GM04504 (cell line): ENCODE results near the gene UXS1.
"Not testable (repeated sequence)": the region's sequence is repeated elsewhere in the genome, so short reads cannot be mapped to it uniquely, and the experiment has no call there.

Experiments used
- DNase-seq: peaks from one replicate; pipeline ENCODE4 v3.0.0-alpha.2; 2012; ENCODE audit warnings: low read depth

Gene UXS1

GRCh38 chr2:106193977-106194778, at the start of gene UXS1:
Gene UXS1, minus strand, starts transcription at chr2:106194301. Its CDS starts 60 bp downstream, at chr2:106194241.
- peak; percentile 93 for DNase-seq

DNA sequence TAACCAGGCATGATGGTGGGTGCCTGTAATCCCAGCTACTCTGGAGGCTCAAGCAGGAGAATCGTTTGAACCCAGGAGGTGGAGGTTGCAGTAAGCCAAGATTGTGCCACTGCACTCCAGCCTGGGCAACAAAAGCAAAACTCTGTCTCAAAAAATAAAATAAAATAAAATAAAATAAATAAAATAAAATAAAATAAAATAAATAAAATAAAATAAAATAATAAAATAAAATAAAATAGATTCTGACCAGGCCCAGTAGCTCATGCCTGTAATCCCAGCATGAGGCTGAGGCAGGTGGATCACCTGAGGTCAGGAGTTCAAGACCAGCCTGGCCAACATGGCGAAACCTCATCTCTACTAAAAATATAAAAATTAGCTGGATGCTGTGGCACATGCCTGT, 45.4 kb upstream of the UXS1 start:
- not testable (repeated sequence) for DNase-seq

- not testable (repeated sequence) for DNase-seq
Measured at GRCh38 chr2:106235392-106235791, 41.3 kb upstream of the UXS1 start.

DNA sequence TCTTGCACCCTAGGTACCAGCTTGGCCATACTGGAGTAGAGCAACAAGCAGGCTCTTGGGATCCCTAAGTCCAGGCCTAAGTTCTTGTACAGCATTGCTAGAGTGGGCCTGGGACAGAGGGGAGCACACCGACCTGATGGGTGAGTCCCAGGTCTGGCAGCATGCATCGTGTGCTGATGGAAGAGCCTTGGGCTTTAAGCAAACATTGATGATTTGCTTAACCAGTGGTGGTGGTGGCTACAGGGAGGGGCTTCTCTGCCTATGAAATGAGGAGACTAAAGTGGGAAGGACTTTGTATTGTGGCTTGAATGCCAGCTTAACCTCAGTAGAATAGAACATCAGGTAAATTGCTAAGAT, 39.2 kb upstream of the UXS1 start:
- DNase-seq: no peak

GRCh38 chr2:106232638-106233349, 38.7 kb upstream of the UXS1 start:
- no peak for DNase-seq

DNA sequence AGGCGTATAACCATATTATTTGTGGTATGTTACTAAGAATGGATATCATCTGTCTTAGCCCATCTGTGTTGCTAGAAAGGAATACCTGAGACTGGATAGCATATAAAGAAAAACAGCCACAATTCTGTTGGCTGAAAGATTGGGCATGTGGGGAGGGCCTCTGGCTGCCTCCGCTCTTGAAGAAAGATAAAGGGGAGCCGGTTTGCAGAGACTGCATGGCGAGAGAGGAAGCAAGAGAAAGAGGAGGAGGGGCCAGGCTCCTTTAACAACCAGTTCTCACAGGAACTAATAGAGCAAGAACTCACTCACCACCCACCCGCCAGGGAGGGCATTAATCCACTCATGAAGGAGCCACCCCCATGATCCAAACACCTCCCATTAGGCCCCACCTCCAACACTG, 29.2 kb upstream of the UXS1 start:
- DNase-seq: no peak

DNA sequence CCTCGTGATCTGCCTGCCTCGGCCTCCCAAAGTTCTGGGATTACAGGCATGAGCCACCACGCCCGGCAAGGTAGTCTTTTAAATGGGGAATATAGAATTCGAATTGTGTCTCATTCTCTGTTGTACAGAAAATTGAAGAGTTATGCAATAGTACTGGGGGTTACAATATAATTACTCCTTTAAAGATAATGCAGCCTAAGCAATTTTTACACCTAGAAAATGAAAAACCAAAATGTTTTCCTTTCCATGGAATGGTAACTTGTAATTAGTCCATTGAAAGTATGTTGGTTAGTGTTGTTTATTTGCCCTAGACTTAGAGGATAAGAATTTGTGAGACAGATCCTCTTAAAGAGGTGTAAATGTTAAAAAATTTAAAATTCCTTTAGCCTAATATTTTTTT, 28.0 kb upstream of the UXS1 start:
- DNase-seq: not testable (repeated sequence)

GRCh38 chr2:106219813-106220212, 25.7 kb upstream of the UXS1 start:
- DNase-seq: no peak

DNA sequence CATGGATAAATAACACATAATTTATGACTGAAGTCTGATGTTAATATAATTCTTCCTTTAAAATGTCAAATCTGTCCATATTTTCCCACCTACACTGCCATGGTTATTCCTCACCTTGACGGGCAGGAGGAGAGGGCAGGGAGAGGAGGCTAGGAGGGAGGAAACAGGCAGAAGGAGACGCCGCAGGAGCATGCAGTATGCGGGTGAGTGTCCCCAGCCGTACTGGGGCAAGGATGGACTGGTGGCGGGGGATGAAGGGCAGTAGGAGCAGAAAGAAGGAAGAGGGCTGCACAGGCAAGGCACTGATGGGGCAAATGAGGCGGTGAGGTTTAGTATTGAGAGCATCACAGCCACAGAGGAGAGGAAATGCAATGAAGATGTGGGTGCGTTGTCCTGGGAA, 25.1 kb upstream of the UXS1 start:
- not testable (repeated sequence) for DNase-seq

- DNase-seq: no peak
Measured at GRCh38 chr2:106208874-106209273, 14.8 kb upstream of the UXS1 start.

DNA sequence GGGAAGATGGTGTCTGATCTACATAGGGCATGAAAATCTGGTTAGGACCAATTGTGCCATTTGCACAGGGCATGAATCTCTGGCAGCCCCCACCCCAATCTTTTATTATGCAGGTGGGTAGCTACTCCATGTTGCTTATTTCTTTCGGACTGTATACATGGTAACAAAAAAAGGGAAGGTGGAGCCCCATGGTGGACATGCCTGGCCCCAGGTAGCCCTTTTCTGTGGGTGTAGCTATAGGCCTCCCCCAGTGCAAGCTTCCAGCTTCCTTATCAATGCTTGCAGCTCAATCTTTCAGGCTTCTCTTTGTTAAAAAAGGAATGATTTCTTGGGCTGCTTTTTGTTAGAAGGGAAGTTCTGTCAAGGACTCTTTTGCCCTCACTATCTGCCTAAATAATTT, 14.3 kb upstream of the UXS1 start:
- no peak for DNase-seq

- no peak for DNase-seq
Measured at GRCh38 chr2:106207246-106207645, 13.1 kb upstream of the UXS1 start.

GRCh38 chr2:106205488-106205887, 11.4 kb upstream of the UXS1 start:
- no peak for DNase-seq

- DNase-seq: not testable (repeated sequence)
Measured at GRCh38 chr2:106204551-106204950, 10.4 kb upstream of the UXS1 start.

GRCh38 chr2:106201661-106202060, 7.6 kb upstream of the UXS1 start:
- no peak for DNase-seq

DNA sequence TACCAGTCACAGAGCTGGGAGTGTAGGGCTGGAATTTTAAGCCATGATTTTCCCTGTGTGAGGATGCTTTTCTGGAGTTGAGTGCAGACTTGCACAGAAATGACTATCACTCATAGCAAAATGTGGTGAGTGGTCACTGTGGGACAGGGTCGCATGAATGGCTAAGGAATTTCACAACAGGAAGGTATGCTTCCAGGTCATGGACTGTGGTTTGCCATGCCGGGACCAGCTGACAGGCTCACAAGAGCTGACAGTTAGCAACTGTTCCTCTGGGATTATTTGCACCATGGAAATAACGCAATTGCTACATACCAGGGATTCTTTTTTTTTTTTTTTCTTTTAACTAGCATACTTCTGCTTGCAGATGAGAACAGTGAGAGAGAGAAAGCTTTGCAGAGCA, 3.8 kb upstream of the UXS1 start:
- DNase-seq: peak; percentile 90

GRCh38 chr2:106195981-106196380, 1.9 kb upstream of the UXS1 start:
- DNase-seq: no peak

GRCh38 chr2:106195456-106195855, 1.4 kb upstream of the UXS1 start:
- no peak for DNase-seq

GRCh38 chr2:106193690-106193976, 468 bp downstream of the UXS1 start:
- no peak for DNase-seq

DNA sequence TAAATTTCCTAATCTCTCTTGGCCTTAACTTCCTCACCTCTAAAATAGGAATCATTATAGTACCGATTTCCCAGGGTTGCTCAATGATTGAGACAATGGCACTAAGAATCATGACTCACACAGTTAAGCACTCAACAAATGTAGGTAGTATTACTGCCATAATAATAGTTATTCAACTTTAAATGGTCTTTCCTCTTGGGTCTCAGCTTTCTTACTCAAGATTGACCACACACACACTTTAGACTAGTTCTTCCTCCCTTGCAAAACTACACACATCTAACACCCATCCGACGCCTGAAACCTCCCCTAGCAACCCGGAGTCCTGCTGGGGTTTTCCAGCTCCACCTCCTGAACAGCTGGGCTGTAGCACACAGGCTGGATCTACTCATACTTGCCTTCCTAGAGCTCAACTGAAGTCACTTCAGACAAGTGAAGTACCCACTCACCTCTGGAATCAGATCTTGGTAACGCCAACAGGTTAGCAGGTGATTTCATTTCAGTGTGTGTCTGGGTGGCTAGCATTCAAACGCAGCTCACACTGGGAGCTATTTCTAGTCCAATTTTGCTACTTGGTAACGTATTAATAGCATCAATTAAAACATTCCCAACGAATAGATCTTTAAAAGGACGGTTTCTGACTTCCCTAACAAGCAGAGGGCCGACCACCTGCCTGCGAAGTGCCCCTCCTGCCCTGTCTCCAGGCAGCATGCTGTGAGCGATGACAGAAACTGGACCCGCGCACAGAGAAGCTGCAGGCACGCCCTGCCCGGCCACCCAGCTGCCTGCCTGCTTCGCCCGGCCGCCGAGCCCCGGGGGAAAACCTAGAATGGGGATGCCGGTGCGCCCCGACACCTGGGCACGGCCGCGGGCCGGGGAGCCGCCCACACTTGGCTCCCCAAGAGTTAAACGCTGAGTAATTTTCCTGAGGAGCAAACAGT, 1.1 kb downstream of the UXS1 start:
- peak; percentile 77 for DNase-seq

DNA sequence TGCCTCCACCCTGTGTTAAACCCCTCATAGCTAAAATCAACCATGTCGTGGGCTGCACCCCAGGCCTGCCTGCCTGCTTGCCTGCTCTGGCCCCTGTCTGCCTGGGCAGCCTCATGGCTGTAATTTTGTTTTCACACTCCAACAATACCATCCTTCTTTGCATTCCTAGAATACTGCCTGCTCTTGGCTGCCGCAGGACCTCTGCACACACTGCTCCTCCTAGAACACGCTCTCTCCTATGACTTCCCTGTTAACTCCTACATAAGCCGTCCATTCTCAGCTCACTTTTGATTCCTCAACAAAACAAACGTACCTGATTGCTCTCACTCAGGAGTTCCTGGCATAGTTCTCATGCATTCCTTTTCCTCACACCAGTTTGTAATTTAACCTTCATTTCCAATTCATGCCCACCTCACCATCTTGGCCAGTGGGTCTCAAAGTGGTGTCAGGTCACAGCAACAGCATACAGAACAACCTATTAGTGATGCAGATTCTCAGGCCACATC, 2.5 kb downstream of the UXS1 start:
- DNase-seq: no peak

DNA sequence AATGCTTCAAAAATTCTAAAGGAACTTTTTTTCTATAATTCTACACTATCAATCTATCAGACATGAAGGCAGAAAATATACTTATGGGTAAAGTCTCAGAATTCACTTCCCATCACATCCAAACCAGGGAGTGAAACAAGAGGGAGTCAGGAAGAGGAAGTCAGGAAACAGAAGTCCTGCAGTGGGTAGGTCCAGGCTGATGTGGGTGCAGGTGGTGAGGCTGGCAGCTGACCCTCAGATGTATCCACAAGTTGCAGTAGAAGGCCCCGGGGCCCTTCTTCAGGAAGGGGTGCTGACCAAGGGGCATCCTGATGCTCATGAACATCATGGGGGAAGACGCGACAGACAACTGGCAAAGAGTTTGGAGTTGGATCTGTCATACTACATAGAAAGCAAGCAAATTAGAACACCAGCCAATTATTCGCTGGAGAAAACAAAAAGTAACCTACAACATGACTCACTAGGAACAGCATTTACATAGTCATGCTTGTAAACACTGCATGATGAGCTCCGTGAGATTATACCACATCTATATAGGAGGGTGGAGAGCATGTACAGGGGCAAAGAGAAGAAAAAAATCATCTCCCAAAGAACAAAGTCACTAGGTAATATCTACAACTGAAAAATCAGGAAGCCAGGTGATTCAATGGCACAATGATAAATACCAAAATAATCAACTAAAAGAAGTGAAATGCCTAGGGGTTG, 4.2 kb downstream of the UXS1 start:
- DNase-seq: peak; percentile 15
